B cell (primary cell): ENCODE data around the gene ZBBX.

Experiments used
- CTCF ChIP-seq: fragments of 200-600 bp; IDR thresholded peaks from one replicate; pipeline ENCODE4 v1.8.0; 2022; ENCODE audit warnings: antibody characterized with exemption, mild to moderate bottlenecking
- EZH2 ChIP-seq: IDR thresholded peaks from 2 replicates; pipeline ENCODE4 v1.6.1; 2012; ENCODE audit warnings: borderline replicate concordance, low read depth, mild to moderate bottlenecking, moderate library complexity, low read length; ENCODE audit not compliant: insufficient read depth, poor library complexity, severe bottlenecking

- TF ChIP-seq CTCF (no peak), EZH2 (no peak)
Observed at GRCh38 chr3:167251678-167252077, 128.4 kb downstream of the ZBBX start.
